ENCODE measurements around the gene LRP2. TPM values are rescaled to one million over a fixed set of nuclear protein-coding genes. Genes with fewer than 3 reads are reported as not detected.

Gene LRP2
- total RNA-seq, result under 1 TPM in 1 of 4 donors, not detected in 3; 0.65 TPM

DNA sequence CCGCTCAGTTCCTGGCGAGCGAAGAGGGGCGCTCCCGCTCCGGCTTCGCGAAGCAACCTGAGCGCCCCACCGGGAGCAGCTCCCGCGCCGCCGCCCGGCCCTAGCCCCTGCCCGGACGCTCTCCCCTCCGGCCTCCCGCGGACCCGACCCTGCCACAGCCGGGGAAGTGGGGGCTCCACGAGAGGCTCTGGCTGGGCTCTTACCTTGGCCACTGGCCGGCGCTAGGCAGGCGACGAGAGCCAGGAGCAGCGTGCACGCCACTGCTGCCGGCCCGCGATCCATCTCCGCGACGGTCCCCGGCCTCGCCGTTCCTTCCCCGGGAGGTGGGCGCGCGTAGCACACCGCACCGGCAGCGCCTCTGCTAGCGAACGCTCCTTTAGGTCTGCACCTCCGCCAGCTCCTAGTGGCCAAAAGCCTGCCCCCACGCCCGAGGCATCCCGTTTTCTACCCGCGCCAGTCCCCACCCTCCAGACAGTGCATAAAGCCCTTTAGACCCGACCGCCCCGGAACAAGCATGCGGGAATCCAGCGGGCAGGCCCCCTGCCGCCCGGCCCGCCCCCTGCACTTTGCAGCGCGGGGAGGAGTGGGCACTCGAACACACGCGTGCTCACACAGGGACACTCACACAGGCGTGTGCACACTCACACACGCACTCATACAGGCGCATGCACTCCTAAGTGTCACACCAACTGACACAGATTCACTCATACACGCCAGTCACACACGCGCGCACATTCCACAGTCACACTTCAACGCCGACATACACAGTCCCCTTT, at the start of gene LRP2:
Gene LRP2, minus strand, starts transcription at position 417 of the 776 bp plus-strand sequence. Its CDS starts 135 bp downstream, at position 282.
- TF ChIP-seq, protein P1, sequence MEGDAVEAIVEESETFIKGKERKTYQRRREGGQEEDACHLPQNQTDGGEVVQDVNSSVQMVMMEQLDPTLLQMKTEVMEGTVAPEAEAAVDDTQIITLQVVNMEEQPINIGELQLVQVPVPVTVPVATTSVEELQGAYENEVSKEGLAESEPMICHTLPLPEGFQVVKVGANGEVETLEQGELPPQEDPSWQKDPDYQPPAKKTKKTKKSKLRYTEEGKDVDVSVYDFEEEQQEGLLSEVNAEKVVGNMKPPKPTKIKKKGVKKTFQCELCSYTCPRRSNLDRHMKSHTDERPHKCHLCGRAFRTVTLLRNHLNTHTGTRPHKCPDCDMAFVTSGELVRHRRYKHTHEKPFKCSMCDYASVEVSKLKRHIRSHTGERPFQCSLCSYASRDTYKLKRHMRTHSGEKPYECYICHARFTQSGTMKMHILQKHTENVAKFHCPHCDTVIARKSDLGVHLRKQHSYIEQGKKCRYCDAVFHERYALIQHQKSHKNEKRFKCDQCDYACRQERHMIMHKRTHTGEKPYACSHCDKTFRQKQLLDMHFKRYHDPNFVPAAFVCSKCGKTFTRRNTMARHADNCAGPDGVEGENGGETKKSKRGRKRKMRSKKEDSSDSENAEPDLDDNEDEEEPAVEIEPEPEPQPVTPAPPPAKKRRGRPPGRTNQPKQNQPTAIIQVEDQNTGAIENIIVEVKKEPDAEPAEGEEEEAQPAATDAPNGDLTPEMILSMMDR (IDR thresholded peaks at IDR 0.05; ENCODE audit: low read depth), result no peak

DNA sequence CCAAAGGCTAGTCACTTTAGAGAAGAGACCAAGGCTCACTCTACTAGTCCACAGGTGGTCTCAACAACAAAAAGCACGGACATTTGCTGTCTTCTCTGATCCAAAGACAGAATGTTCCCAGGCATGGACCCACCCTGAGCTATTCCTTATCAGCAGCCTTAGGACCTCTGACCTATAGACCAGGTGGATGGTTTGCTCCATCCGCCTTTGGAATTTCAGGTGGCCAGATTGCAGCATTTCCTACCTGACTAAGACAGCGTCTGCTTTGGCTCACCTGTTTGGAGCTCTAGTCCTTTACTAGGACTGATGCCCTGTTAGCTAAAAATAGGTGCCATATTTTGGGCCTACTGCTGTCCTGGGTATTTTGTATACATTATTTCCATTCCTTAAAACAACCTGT, 44.6 kb upstream of the LRP2 start:
- TF ChIP-seq, protein P1 (IDR thresholded peaks at IDR 0.05; ENCODE audit: low read depth), result no peak

DNA sequence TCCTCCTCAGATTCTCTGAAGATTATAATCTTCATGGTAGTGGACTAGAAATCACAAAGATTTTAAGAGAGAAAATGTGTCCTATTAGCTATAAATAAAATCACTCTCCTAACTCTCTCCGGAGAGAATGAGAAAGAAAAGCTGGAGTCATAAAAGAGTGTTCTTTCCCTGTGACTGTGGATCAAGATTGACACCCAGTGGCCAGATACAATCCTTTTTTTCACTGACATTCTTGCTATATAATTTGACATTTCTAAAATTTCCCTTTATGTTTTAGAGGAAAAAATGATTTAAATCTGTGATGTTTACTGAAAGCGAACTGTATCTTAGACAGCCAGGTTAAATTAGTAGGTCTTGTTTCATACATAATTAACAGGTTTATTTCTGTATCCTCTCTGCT, 35.4 kb upstream of the LRP2 start:
- TF ChIP-seq, protein P1 (IDR thresholded peaks at IDR 0.05; ENCODE audit: low read depth), result no peak

DNA sequence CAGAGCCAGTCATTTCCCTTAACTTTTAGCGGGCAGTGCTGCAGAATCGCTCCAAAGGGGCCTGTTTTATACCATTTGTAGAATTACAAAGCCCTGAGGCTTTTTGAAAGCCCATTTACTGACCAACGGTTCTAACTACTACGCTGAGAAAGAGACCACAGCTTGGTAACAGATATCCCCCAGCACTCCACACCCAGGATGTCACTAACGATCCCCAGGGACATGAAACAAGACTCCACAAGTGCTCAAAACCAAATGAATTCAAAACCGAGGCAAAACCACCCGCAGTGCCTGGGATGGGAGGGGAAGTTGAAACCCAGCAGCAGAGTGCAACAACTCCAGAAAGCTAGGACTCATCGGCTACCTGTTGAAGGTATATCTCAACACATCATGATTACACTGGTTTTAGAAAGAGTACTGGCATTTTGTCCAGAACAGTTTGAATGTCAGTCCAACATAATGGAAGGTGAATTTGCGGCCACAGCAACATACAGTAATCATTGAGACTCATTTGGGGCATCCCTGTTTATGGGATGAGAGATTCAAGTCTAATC, 33.6 kb upstream of the LRP2 start:
- TF ChIP-seq, protein P1 (IDR thresholded peaks at IDR 0.05; ENCODE audit: low read depth), result no peak

DNA sequence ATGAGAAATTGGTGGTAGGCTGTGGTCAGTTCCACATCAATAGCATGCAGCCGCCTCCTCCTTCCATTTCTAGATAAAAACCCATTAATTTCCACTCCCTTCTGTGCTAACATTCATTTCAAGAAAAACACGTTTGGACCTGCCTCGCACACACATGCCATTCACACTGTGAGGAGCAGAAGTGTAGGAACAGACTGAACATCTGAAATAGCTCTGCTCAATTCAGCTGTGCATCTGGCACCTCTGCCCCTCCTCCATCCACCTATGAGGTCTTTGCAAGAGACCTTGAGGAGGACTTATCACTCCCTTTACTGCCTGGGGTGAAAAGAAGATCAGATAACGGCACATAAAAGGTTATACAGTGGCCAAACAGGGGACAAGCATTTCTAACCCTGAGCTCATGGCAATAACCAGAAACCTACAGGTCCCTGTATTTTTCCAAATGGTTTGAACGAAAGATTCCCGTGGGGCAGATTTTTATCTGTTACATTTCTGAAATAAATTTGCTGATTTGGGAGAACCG, 30.8 kb upstream of the LRP2 start:
- TF ChIP-seq, protein P1 (IDR thresholded peaks at IDR 0.05; ENCODE audit: low read depth), result no peak

DNA sequence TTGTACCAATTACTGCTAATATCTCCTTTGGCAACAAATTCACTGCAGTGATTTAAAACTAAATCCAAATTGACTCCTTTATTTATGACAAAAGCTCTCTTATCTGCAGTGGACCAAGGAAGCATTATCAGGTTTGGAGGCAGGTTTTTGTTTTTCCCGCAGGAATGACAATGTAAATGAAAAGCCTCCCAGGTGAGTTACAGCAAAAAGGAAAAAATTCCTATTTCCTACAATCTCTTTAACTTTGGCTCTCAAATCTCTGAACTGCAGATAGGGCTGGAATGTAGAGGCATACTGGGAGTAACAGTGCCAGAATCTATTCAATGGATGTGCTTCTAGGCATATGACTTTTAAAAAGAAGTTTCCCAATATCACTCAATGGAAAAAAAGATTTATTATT, 28.9 kb upstream of the LRP2 start:
- TF ChIP-seq, protein P1 (IDR thresholded peaks at IDR 0.05; ENCODE audit: low read depth), result no peak

DNA sequence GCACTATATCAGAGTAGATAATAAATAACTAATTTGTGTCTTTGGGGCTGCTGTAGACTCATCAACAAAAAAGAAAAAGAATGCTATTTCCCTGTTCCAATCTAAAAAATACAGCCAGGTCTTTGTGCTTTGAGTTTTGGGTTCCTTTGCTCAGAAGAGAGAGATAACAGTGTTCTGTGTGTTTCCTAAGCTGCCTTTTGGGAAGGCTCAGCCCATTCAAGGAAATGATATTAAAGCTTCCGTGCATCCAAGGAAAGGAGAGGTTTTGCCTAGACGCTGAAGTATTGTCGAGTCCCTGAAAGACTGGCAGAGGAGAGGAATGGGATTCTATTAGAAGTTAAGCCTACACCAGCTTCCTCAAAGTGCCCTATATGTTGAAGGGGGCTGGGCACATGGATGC, 25.8 kb upstream of the LRP2 start:
- TF ChIP-seq, protein P1 (IDR thresholded peaks at IDR 0.05; ENCODE audit: low read depth), result no peak
